Measurements from ENCODE around the gene NPC1.
"Not testable (repeated sequence)": the region's sequence is repeated elsewhere in the genome, so short reads cannot be mapped to it uniquely, and the experiment has no call there.

The NPC1 gene

GRCh38 chr18:23586249-23587196 is at the start of gene NPC1:
NPC1 (minus strand) TSS chr18:23586506; CDS start chr18:23586343, 163 bp downstream.
- peak; percentile 28 for DNase-seq

- no peak for DNase-seq
Measured at GRCh38 chr18:23636071-23636399, 49.7 kb upstream of the NPC1 start.

- no peak for DNase-seq
Measured at GRCh38 chr18:23635283-23636070, 49.2 kb upstream of the NPC1 start.

- DNase-seq, result no peak
Measured at GRCh38 chr18:23634692-23635091, 48.4 kb upstream of the NPC1 start.

- DNase-seq, result no peak
Measured at GRCh38 chr18:23632615-23633014, 46.3 kb upstream of the NPC1 start.

- DNase-seq, result no peak
Measured at GRCh38 chr18:23631746-23632145, 45.4 kb upstream of the NPC1 start.

GRCh38 chr18:23631312-23631711 is 45.0 kb upstream of the NPC1 start:
- DNase-seq, result no peak

GRCh38 chr18:23629444-23629946 is 43.2 kb upstream of the NPC1 start:
- no peak for DNase-seq

GRCh38 chr18:23627970-23628369 is 41.7 kb upstream of the NPC1 start:
- DNase-seq, result no peak

- no peak for DNase-seq
Measured at GRCh38 chr18:23627321-23627720, 41.0 kb upstream of the NPC1 start.

- DNase-seq, result no peak
Measured at GRCh38 chr18:23626451-23627279, 40.4 kb upstream of the NPC1 start.

- no peak for DNase-seq
Measured at GRCh38 chr18:23623040-23623439, 36.7 kb upstream of the NPC1 start.

- no peak for DNase-seq
Measured at GRCh38 chr18:23619388-23619881, 33.1 kb upstream of the NPC1 start.

- DNase-seq, result no peak
Measured at GRCh38 chr18:23618862-23619387, 32.6 kb upstream of the NPC1 start.

- no peak for DNase-seq
Measured at GRCh38 chr18:23617412-23618014, 31.2 kb upstream of the NPC1 start.

GRCh38 chr18:23616258-23616657 is 30.0 kb upstream of the NPC1 start:
- DNase-seq, result no peak

GRCh38 chr18:23614891-23615290 is 28.6 kb upstream of the NPC1 start:
- no peak for DNase-seq

- no peak for DNase-seq
Measured at GRCh38 chr18:23614413-23614812, 28.1 kb upstream of the NPC1 start.

GRCh38 chr18:23613091-23613475 is 26.8 kb upstream of the NPC1 start:
- DNase-seq, result not testable (repeated sequence)

- no peak for DNase-seq
Measured at GRCh38 chr18:23612434-23613090, 26.3 kb upstream of the NPC1 start.

GRCh38 chr18:23609390-23610023 is 23.2 kb upstream of the NPC1 start:
- DNase-seq, result no peak
